H1 (cell line): Measurements from ENCODE around the gene CDHR5.

ENCODE experiments used
- BACH1 ChIP-seq: IDR thresholded peaks from 2 replicates; pipeline ENCODE4 v1.6.1; 2012; ENCODE audit warnings: low read length, improper control_type of control experiment
- POLR2AphosphoS5 ChIP-seq: IDR thresholded peaks from 2 replicates; pipeline ENCODE4 v1.6.1; 2011; ENCODE audit warnings: low read depth, low read length
- SUZ12 ChIP-seq: fragments of 200-600 bp; sonication (generic); IDR thresholded peaks from 2 replicates; pipeline ENCODE4 v1.6.1; 2012; ENCODE audit warnings: mild to moderate bottlenecking, inconsistent platforms, low read length, moderate library complexity, mixed read lengths

DNA sequence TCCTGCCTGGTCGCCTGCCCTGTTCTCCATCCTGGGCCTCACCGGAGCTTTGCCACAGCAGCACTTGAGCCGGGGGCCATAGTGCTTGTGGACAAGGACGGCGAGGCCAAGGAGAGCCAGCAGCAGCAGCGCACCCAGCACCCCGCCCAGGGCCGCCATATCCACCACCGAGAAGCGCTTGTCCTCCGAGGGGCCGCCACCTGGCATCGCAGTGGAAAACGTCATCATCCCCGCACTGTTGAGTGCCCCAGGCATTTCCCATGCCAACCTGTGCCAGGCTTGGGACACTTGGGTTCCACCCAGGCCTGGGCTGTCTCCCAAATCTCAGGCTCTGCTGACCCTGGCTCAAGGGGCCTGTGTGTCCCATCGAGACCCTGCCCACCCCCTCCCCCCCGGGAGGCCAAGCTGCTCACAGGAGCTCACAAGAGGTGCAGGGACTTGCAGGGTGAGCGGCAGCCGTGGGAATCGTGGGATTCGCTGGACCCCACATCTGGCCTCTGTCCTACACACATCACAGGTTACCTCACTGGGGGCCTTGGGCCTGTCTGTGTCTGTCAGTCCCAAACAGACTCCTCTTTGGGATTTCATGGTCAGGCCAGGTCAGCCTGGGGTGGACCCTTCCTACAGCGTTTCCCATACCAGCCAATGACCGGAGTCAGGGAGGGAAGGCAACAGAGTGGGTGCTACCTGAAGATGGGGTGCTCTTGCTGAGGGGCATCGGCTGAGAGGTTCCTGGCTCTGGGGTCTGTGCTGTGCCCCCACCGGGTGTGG lies 6.7 kb downstream of the CDHR5 start:
- TF ChIP-seq BACH1 (no peak), POLR2AphosphoS5 (no peak; the same call in 1 of the 2 replicates), SUZ12 (no peak)
